Subcutaneous abdominal adipose tissue (tissue), 5 donors: Measurements from ENCODE around the gene IFNGR1.
A peak's percentile ranks its signal among the peaks of the same experiment; 100 is the strongest.

Experiments used
- H3K27ac ChIP-seq: one replicate; pipeline ENCODE4 v1.7.0; 2013; ENCODE audit warnings: low read depth, mild to moderate bottlenecking, inconsistent platforms, low read length, moderate library complexity
- H3K27me3 ChIP-seq, 5 donors: one replicate each; pipeline ENCODE4 v1.7.0; 2013; ENCODE audit warnings: low read length in 5 of 5, inconsistent platforms in 1 of 5; ENCODE audit not compliant: control insufficient read depth in 5 of 5, insufficient read depth in 4 of 5
- H3K36me3 ChIP-seq, 5 donors: one replicate each; pipeline ENCODE4 v1.7.0; 2013; ENCODE audit warnings: low read length in 5 of 5; ENCODE audit not compliant: control insufficient read depth in 5 of 5, insufficient read depth in 5 of 5
- H3K4me1 ChIP-seq, 5 donors: one replicate each; pipeline ENCODE4 v1.7.0; 2013; ENCODE audit warnings: low read length in 5 of 5, mild to moderate bottlenecking in 3 of 5, moderate library complexity in 1 of 5; ENCODE audit not compliant: control insufficient read depth in 5 of 5, insufficient read depth in 5 of 5
- H3K4me3 ChIP-seq, 5 donors: one replicate each; pipeline ENCODE4 v1.7.0; 2013; ENCODE audit warnings: low read length in 5 of 5, low read depth in 1 of 5
- H3K9ac ChIP-seq, 5 donors: one replicate each; pipeline ENCODE4 v1.7.0; 2013; ENCODE audit warnings: low read length in 5 of 5, mild to moderate bottlenecking in 4 of 5, moderate library complexity in 3 of 5
- H3K9me3 ChIP-seq, 5 donors: one replicate each; pipeline ENCODE4 v1.7.0; 2013; ENCODE audit warnings: low read length in 5 of 5; ENCODE audit not compliant: control insufficient read depth in 5 of 5
- donor health status: healthy.
- donor health status: healthy.
- donor health status: healthy.
- donor health status: healthy.
- donor health status: healthy.

The IFNGR1 gene

GRCh38 chr6:137161949-137162348, 57.2 kb downstream of the IFNGR1 start:
- H3K36me3 ChIP-seq = no peaks in the 10 kb centered on the region
- H3K9ac ChIP-seq = no peak overlapping the region
- H3K4me1 ChIP-seq = peaks cover 0 to 15% (median 3%) of the 10 kb centered on the region in 5 donors
- H3K27me3 ChIP-seq = no peaks in the 10 kb centered on the region
- H3K4me3 ChIP-seq = no peak overlapping the region
- peaks cover 0 to 6% (median 0%) of the 10 kb centered on the region in 5 donors for H3K9me3 ChIP-seq
- H3K27ac ChIP-seq = no peak overlapping the region

GRCh38 chr6:137160763-137161162, 58.4 kb downstream of the IFNGR1 start:
- Histone ChIP-seq H3K4me3 (no peak overlapping the region), H3K36me3 (no peaks in the 10 kb centered on the region), H3K9me3 (peaks cover 0 to 6% (median 0%) of the 10 kb centered on the region in 5 donors), H3K9ac (no peak overlapping the region), H3K27ac (no peak overlapping the region), H3K27me3 (no peaks in the 10 kb centered on the region), H3K4me1 (peaks cover 0 to 9% (median 3%) of the 10 kb centered on the region in 5 donors)

- peaks cover 0 to 6% (median 0%) of the 10 kb centered on the region in 5 donors for H3K9me3 ChIP-seq
- H3K9ac ChIP-seq = no peak overlapping the region
- no peak overlapping the region for H3K27ac ChIP-seq
- H3K4me3 ChIP-seq = no peak overlapping the region
- peaks cover 0 to 7% (median 3%) of the 10 kb centered on the region in 5 donors for H3K4me1 ChIP-seq
- no peaks in the 10 kb centered on the region for H3K27me3 ChIP-seq
- no peaks in the 10 kb centered on the region for H3K36me3 ChIP-seq
These were observed 59.3 kb downstream of the IFNGR1 start for GRCh38 chr6:137159912-137160311.

GRCh38 chr6:137157601-137158000, 61.6 kb downstream of the IFNGR1 start:
- H3K9ac ChIP-seq = peak overlapping the region in 1 of 5 donors; percentile 53
- H3K36me3 ChIP-seq = no peaks in the 10 kb centered on the region
- no peak overlapping the region for H3K27ac ChIP-seq
- H3K9me3 ChIP-seq = no peaks in the 10 kb centered on the region
- H3K4me3 ChIP-seq = no peak overlapping the region
- no peaks in the 10 kb centered on the region for H3K27me3 ChIP-seq
- peaks cover 0 to 7% (median 3%) of the 10 kb centered on the region in 5 donors for H3K4me1 ChIP-seq

GRCh38 chr6:137156650-137157049, 62.5 kb downstream of the IFNGR1 start:
- Histone ChIP-seq H3K27me3 (no peaks in the 10 kb centered on the region), H3K9me3 (no peaks in the 10 kb centered on the region), H3K4me1 (peaks cover 0 to 7% (median 3%) of the 10 kb centered on the region in 5 donors), H3K4me3 (no peak overlapping the region), H3K9ac (no peak overlapping the region), H3K27ac (no peak overlapping the region), H3K36me3 (no peaks in the 10 kb centered on the region)

- no peak overlapping the region for H3K9ac ChIP-seq
- no peaks in the 10 kb centered on the region for H3K9me3 ChIP-seq
- no peak overlapping the region for H3K4me3 ChIP-seq
- H3K4me1 ChIP-seq = peaks cover 0 to 7% (median 3%) of the 10 kb centered on the region in 5 donors
- no peaks in the 10 kb centered on the region for H3K36me3 ChIP-seq
- H3K27me3 ChIP-seq = no peaks in the 10 kb centered on the region
- H3K27ac ChIP-seq = no peak overlapping the region
These were observed 63.4 kb downstream of the IFNGR1 start for GRCh38 chr6:137155830-137156229.

- Histone ChIP-seq H3K4me1 (peaks cover 0 to 12% (median 6%) of the 10 kb centered on the region in 5 donors), H3K9me3 (no peaks in the 10 kb centered on the region), H3K27ac (no peak overlapping the region), H3K9ac (no peak overlapping the region), H3K4me3 (no peak overlapping the region), H3K36me3 (no peaks in the 10 kb centered on the region), H3K27me3 (no peaks in the 10 kb centered on the region)
These were observed 69.1 kb downstream of the IFNGR1 start for GRCh38 chr6:137150072-137150471.

- Histone ChIP-seq H3K36me3 (no peaks in the 10 kb centered on the region), H3K4me3 (no peak overlapping the region), H3K27ac (peak overlapping the region; percentile 89), H3K9ac (no peak overlapping the region), H3K9me3 (no peaks in the 10 kb centered on the region), H3K4me1 (peaks cover 0 to 12% (median 6%) of the 10 kb centered on the region in 5 donors), H3K27me3 (no peaks in the 10 kb centered on the region)
These were observed 70.2 kb downstream of the IFNGR1 start for GRCh38 chr6:137149035-137149393.

- H3K4me1 ChIP-seq = peaks cover 0 to 12% (median 6%) of the 10 kb centered on the region in 5 donors
- H3K4me3 ChIP-seq = no peak overlapping the region
- H3K27ac ChIP-seq = peak overlapping the region; percentile 89
- no peaks in the 10 kb centered on the region for H3K36me3 ChIP-seq
- no peaks in the 10 kb centered on the region for H3K9me3 ChIP-seq
- no peaks in the 10 kb centered on the region for H3K27me3 ChIP-seq
- H3K9ac ChIP-seq = peak overlapping the region in 2 of 5 donors; percentile 21 to 52
These were observed 70.7 kb downstream of the IFNGR1 start for GRCh38 chr6:137148306-137149034.
